Activated CD8-positive, alpha-beta memory T cell treated with anti-CD3 and anti-CD28 coated beads for 1 hour (primary cell): Measurements from ENCODE around the gene IFT43.
"Not testable (repeated sequence)": the region's sequence is repeated elsewhere in the genome, so short reads cannot be mapped to it uniquely, and the experiment has no call there.

Experiments used
- DNase-seq, 2 donors: peaks; one replicate each; pipeline ENCODE4 v3.0.0-alpha.2; 2020; ENCODE audit warnings: low read depth in 1 of 2; ENCODE audit errors: extremely low read depth in 1 of 2

IFT43 gene

DNA sequence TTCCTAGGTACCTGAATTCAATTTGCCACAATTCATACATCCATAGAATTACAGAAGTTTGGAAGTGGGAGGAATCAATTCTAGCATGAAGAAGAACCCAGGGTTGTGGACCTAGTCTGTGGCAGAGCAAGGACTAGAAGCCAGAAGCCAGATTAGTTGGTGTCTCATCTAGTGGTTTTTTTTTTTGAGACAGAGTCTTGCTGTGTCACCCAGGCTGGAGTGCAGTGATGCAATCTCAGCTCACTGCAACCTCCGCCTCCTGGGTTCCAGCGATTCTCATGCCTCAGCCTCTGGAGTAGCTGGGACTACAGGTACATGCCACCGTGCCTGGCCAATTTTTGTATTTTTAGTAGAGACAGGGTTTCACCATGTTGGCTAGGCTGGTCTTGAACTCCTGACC is 24.1 kb downstream of the IFT43 start:
- not testable (repeated sequence) for DNase-seq

GRCh38 chr14:76011930-76012329 is 26.4 kb downstream of the IFT43 start:
- no peak for DNase-seq

DNA sequence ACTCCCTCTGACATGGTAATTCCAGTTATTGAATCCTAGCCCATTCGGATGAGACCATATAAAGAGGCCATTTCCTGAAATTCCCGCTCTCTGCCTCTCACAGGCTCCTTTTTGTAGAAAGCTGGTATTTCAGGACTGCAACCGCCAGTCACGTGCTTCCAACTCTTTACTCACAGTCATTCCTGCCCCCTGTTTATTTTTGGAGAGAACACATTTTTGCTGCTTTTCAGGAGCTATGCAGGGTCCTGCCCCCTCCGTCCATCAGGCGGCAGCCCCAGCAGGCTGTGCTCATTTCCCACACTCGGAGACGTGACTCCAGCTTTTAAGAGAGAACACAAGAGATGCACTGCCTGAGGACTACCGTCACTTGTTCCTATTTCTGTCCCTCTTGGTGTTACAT is 26.8 kb downstream of the IFT43 start:
- no peak for DNase-seq

DNA sequence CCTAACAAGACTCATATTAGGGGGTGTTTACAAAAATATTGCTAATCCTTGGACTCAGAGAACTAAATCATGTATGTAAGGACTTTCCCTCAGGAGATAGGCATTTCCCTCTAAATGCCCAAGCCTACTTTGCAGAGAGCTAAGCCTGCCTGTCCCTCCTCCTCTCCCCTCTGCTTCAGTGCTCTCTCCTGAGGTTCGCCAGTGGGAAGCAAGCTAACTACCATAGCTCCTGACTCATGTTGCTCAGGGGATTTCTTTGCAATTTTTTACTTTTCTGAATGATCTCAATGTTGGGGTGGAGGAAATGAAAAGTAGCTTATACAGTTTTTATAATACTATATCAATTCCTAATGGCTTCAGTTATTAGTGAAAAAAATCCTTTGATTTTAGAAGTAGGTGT is 29.6 kb downstream of the IFT43 start:
- DNase-seq: no peak

- DNase-seq: no peak
Observed at GRCh38 chr14:76015668-76016067, 30.1 kb downstream of the IFT43 start.

- DNase-seq: no peak
Observed at GRCh38 chr14:76019676-76020075, 34.1 kb downstream of the IFT43 start.

GRCh38 chr14:76022991-76023390 is 37.4 kb downstream of the IFT43 start:
- no peak for DNase-seq

- DNase-seq: no peak
Observed at GRCh38 chr14:76023757-76024156, 38.2 kb downstream of the IFT43 start.

GRCh38 chr14:76024211-76024907 is 38.8 kb downstream of the IFT43 start:
- DNase-seq: no peak

GRCh38 chr14:76034566-76034965 is 49.0 kb downstream of the IFT43 start:
- no peak for DNase-seq

GRCh38 chr14:76040704-76041103 is 55.1 kb downstream of the IFT43 start:
- no peak for DNase-seq

DNA sequence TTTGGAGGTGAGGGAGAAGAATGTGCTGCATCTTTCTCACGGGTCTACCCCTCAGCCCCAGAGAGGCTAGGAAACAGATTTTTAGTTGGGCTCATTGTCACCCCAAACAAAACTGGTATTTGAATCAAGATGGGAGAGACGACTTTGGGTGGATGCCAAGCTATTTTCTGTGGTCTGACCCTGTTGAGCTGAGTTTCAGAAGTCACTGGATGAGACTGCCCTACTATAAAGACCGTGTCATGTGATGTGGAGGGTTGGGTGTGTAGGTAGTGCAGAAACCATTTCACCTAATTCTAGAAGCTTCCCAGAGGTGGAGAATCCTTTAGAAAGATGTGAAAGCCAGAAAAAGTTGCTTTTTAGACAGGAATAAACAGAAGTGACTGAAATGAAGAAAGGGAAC is 60.2 kb downstream of the IFT43 start:
- no peak for DNase-seq

- DNase-seq: no peak
Observed at GRCh38 chr14:76050250-76050649, 64.7 kb downstream of the IFT43 start.

DNA sequence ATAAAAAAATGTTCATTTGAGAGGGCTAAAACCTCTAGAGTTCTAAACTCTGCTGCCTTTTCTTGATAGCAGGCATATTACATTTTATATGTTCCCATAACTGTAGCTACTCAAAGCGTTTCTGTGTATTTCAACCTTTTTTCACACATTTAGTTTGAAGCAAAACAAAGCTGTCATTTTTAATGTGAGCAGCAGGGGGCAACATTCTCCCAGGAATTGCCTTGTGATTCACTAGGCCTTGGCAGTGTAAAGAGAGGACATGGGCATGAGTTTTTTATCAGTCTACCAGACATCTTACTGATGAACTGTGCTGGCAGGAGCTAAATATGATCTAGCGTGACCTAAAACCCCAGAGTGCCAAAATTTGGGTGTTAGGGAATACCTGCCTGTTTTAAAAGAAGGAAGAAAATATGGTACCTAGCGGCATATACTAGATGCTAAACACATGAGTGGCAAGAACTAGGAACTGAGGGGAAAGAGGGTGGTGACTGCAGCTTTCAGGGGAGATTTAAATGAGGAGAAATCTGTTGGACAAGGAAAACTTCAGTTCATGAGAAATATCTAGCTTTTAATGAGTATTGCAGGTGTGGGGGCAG is 65.3 kb downstream of the IFT43 start:
- DNase-seq: peak in 1 of 2 donors; percentile 13

DNA sequence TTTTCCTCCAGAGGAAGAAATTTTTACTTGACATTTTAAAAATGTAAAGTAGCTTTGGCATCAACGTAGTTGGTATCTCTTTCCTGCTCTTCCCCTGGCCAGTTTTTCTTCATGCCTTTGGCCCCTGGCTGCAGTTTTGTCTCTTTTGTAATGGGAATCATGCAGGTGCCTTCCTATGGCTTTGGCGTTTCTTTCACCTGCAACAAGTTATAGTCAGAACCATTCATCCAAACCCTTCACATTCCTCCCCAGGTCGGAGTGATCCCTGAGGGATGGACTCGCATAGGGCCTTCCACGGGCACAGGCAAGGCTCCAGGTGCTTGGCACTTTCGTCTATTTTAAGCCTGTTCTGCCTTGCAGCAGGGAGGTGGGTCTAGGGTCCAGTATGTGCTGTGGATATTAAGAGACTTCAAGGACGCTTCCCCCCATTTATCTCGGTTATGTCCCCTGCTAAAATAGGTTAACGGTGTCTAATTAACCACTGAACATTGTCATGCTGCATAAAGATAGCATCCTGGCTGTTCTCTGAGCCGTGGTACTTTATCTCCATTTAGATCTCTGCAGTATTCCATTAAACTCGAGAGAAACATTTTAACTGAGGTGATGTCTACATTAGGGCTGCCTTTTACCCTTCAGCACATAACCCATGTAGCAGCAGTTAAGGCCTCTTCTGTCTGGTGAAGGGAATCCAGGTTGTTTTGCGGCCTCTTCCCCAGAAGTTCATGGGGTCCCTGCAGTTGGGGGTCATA is 66.3 kb downstream of the IFT43 start:
- DNase-seq: no peak

- no peak for DNase-seq
Observed at GRCh38 chr14:76053572-76054355, 68.2 kb downstream of the IFT43 start.

- no peak for DNase-seq
Observed at GRCh38 chr14:76055330-76055729, 69.8 kb downstream of the IFT43 start.

GRCh38 chr14:76056128-76056527 is 70.6 kb downstream of the IFT43 start:
- DNase-seq: no peak

- no peak for DNase-seq
Observed at GRCh38 chr14:76057914-76058313, 72.4 kb downstream of the IFT43 start.

- DNase-seq: no peak
Observed at GRCh38 chr14:76063327-76063726, 77.8 kb downstream of the IFT43 start.

- no peak for DNase-seq
Observed at GRCh38 chr14:76065519-76065918, 80.0 kb downstream of the IFT43 start.
